HEK293T (cell line): ENCODE data around the gene ERC1.

ENCODE experiments used
- CTCF ChIA-PET: fragments of 350-600 bp; formaldehyde crosslinking; extraction: SDS; loops from one replicate; lab custom pipeline; 2021; ENCODE audit warnings: antibody characterized with exemption, inconsistent platforms; lab: Yijun Ruan, JAX
- POLR2A ChIA-PET: fragments of 350-600 bp; formaldehyde crosslinking; extraction: SDS; loops from one replicate; lab custom pipeline; 2020; ENCODE audit warnings: antibody characterized with exemption, inconsistent platforms; lab: Yijun Ruan, JAX
- DNase-seq: peaks from one replicate; pipeline ENCODE4 v3.0.0; 2012; ENCODE audit warnings: mixed read lengths; ENCODE audit errors: extremely low spot score
- ARNT ChIP-seq: fragments of 450-650 bp; IDR thresholded peaks from 2 replicates; pipeline ENCODE4 v1.6.1; 2017; ENCODE audit warnings: mild to moderate bottlenecking
- BHLHE40 ChIP-seq: fragments of 450-650 bp; IDR thresholded peaks from 2 replicates; pipeline ENCODE4 v1.6.1; 2016; ENCODE audit warnings: mild to moderate bottlenecking, moderate library complexity, borderline replicate concordance
- CTBP1 ChIP-seq: fragments of 450-650 bp; IDR thresholded peaks from 2 replicates; pipeline ENCODE4 v1.6.1; 2016; ENCODE audit warnings: borderline replicate concordance
- ELF4 ChIP-seq: fragments of 450-650 bp; IDR thresholded peaks from 2 replicates; pipeline ENCODE4 v1.6.1; 2017; ENCODE audit warnings: antibody characterized with exemption
- FOXA1 ChIP-seq: fragments of 450-650 bp; IDR thresholded peaks from 2 replicates; pipeline ENCODE4 v1.6.1; 2016; ENCODE audit warnings: mild to moderate bottlenecking
- FOXK2 ChIP-seq: fragments of 450-650 bp; IDR thresholded peaks from 2 replicates; pipeline ENCODE4 v1.6.1; 2016; ENCODE audit warnings: mild to moderate bottlenecking
- FOXM1 ChIP-seq: fragments of 450-650 bp; IDR thresholded peaks from 2 replicates; pipeline ENCODE4 v1.6.1; 2017; ENCODE audit warnings: mild to moderate bottlenecking, borderline replicate concordance
- HDGF ChIP-seq: fragments of 450-650 bp; IDR thresholded peaks from 2 replicates; pipeline ENCODE4 v1.6.1; 2017; ENCODE audit warnings: antibody characterized with exemption, borderline replicate concordance
- L3MBTL2 ChIP-seq: fragments of 450-650 bp; conservative IDR thresholded peaks from 2 replicates; pipeline ENCODE4 v1.6.1; 2016; ENCODE audit warnings: mild to moderate bottlenecking
- LEF1 ChIP-seq: fragments of 450-650 bp; IDR thresholded peaks from 2 replicates; pipeline ENCODE4 v1.6.1; 2017; ENCODE audit warnings: mild to moderate bottlenecking, borderline replicate concordance
- NFRKB ChIP-seq: fragments of 450-650 bp; IDR thresholded peaks from 2 replicates; pipeline ENCODE4 v1.6.1; 2016; ENCODE audit warnings: mild to moderate bottlenecking, moderate library complexity
- SP1 ChIP-seq: fragments of 450-650 bp; IDR thresholded peaks from 2 replicates; pipeline ENCODE4 v1.6.1; 2017
- SUZ12 ChIP-seq: fragments of 450-650 bp; IDR thresholded peaks from 2 replicates; pipeline ENCODE4 v1.6.1; 2016; ENCODE audit warnings: mild to moderate bottlenecking
- TARDBP ChIP-seq: fragments of 450-650 bp; IDR thresholded peaks from 2 replicates; pipeline ENCODE4 v1.6.1; 2016
- ZNF384 ChIP-seq: fragments of 450-650 bp; IDR thresholded peaks from 2 replicates; pipeline ENCODE4 v1.6.1; 2016
- TF ChIP-seq, protein P1 (sequence below): fragments of 450-650 bp; IDR thresholded peaks from 2 replicates; pipeline ENCODE4 v1.6.1; 2016

Gene ERC1

DNA sequence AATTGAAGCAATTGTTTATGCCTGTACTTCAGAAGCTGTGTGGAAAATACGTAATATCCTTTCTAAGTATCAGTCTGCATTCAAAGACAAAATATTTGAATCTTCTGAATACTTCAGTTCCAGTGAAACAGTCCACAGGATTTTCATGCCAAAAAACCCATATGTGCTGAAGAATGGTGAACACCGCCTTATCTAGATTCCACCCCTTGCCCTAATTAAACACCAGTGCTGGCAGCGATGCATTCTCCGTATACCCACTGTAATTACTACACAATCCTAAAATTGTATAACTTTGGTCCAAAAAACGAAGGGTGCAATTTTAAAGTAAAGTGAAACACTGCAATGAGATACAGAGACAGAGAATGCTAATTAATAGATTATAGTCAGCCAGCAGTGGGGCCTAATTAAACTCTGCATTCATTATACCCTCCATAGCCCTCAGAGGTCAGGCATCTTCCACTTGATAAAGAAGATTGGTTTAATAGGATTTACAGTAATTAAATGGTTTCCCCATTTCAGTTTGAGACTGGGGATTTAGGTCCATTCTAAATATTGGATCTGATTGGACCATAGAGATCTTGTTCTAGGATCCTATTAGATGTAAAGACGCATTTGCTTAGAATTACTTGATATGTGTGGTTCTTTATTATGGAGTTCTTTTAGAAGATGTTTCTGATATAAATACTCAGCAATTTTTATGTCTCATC lies 43.9 kb downstream of the ERC1 start:
- TF ChIP-seq ZNF384 (no peak), CTBP1 (no peak), ELF4 (no peak), SP1 (no peak), L3MBTL2 (no peak), FOXM1 (no peak), FOXK2 (no peak), BHLHE40 (no peak), HDGF (no peak), LEF1 (no peak)
- TF ChIP-seq, protein P1, sequence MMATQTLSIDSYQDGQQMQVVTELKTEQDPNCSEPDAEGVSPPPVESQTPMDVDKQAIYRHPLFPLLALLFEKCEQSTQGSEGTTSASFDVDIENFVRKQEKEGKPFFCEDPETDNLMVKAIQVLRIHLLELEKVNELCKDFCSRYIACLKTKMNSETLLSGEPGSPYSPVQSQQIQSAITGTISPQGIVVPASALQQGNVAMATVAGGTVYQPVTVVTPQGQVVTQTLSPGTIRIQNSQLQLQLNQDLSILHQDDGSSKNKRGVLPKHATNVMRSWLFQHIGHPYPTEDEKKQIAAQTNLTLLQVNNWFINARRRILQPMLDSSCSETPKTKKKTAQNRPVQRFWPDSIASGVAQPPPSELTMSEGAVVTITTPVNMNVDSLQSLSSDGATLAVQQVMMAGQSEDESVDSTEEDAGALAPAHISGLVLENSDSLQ = no peak
- ChIA-PET POLR2A (no interaction called here), CTCF (interaction anchor here (0.6 kb wide), 1 partner anchor 58 kb away, joined by 3 read pairs; no protein-coding TSS in a partner anchor)
- DNase-seq = no peak

GRCh38 chr12:1041478-1041877 lies 50.5 kb downstream of the ERC1 start:
- TF ChIP-seq FOXA1 = no peak
- no peak for TF ChIP-seq TARDBP
- TF ChIP-seq, protein P1 = no peak
- TF ChIP-seq L3MBTL2 = no peak
- no peak for TF ChIP-seq FOXM1
- no peak for TF ChIP-seq CTBP1
- TF ChIP-seq BHLHE40 = no peak
- no peak for TF ChIP-seq HDGF
- TF ChIP-seq FOXK2 = no peak
- no peak for TF ChIP-seq SUZ12
- no peak for TF ChIP-seq SP1
- no peak for TF ChIP-seq ELF4
- no peak for TF ChIP-seq LEF1
- TF ChIP-seq NFRKB = no peak
- ChIA-PET POLR2A (no interaction called here), CTCF (no interaction called here)
- no peak for DNase-seq

DNA sequence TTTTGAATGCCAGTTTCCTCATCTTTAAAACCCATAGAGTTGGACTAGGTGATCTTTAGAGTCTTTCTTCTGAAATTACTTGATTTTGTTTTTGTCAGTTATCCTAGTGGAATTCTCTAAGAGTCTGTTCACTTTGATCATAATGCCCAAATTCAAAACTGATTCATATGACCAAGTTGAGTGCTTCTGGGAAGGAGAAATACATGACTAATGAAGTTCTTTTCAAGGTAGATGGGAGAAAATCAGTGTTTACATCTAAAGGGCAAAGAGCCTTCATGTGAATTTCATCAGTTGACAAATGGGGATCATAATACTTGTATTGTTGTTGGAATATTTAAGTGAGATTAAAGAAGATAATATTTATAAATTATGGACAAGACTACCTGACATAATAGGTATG lies 53.2 kb downstream of the ERC1 start:
- ChIA-PET CTCF (interaction anchor here (1.6 kb wide), 1 partner anchor 49 kb away, joined by 4 read pairs; no protein-coding TSS in a partner anchor), POLR2A (no interaction called here)
- no peak for DNase-seq
- TF ChIP-seq NFRKB = no peak
- no peak for TF ChIP-seq CTBP1
- no peak for TF ChIP-seq ARNT
- no peak for TF ChIP-seq ELF4
- TF ChIP-seq L3MBTL2 = no peak
- no peak for TF ChIP-seq FOXM1
- no peak for TF ChIP-seq FOXK2
- TF ChIP-seq HDGF = no peak
- no peak for TF ChIP-seq LEF1
- TF ChIP-seq BHLHE40 = no peak
- TF ChIP-seq ZNF384 = no peak

DNA sequence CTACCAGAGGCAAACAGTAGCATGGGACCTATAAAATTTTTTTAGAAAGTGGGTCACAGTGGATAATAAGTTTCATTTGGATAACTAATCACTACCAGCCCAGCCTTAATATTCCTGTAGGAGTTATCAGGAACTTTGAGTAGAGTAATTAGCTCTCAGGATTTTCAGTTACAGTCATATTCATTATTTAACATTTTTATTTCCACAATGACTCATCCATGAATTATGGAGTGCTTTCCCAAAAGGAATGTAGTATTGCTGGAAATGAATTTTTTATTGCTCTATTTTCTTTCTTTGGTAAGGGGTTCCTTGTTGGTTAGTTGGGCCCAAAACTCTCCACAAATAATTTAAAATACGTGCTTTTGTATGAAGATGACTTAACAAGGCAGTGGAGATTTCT lies 53.7 kb downstream of the ERC1 start:
- DNase-seq = no peak
- ChIA-PET CTCF (interaction anchor here (1.6 kb wide), 1 partner anchor 48 kb away, joined by 4 read pairs; no protein-coding TSS in a partner anchor), POLR2A (no interaction called here)
- no peak for TF ChIP-seq SUZ12
- no peak for TF ChIP-seq FOXM1
- TF ChIP-seq SP1 = no peak
- no peak for TF ChIP-seq FOXA1
- TF ChIP-seq ZNF384 = no peak
- no peak for TF ChIP-seq ELF4
- TF ChIP-seq TARDBP = no peak
- TF ChIP-seq, protein P1 = no peak
- TF ChIP-seq FOXK2 = no peak
- TF ChIP-seq ARNT = no peak
- no peak for TF ChIP-seq BHLHE40
- TF ChIP-seq L3MBTL2 = no peak
- no peak for TF ChIP-seq HDGF
- TF ChIP-seq CTBP1 = no peak
- no peak for TF ChIP-seq NFRKB
- TF ChIP-seq LEF1 = no peak

DNA sequence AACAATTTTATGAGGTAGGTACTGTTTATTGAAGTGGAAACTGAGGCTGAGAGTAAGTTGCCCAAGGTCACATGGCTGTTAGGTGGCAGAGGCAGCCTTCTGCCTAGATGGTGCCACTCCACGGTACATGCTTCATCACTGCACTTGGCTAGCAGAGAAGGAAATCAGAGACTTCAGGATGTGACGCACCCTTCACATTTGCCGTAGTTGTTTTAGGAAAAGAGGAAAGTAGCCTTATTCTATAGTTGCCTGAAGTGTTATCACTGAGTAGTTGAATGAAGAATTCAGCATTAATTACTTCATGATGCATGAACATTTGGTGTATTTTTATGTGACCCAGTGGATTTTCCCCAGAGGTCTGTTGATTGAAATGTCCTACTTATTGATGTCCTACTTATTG lies 55.7 kb downstream of the ERC1 start:
- CTCF ChIA-PET = no interaction called here
- DNase-seq = no peak
- POLR2A ChIA-PET = no interaction called here
- TF ChIP-seq FOXM1 = no peak
- TF ChIP-seq FOXK2 = no peak
- TF ChIP-seq L3MBTL2 = no peak
- TF ChIP-seq, protein P1 = no peak
- no peak for TF ChIP-seq NFRKB
- TF ChIP-seq SP1 = no peak
- TF ChIP-seq TARDBP = no peak
- no peak for TF ChIP-seq ZNF384
- TF ChIP-seq HDGF = no peak
- no peak for TF ChIP-seq ELF4
